ENCODE results near the gene OPN5.
A peak's percentile ranks its signal among the peaks of the same experiment; 100 is the strongest.

Gene OPN5

DNA sequence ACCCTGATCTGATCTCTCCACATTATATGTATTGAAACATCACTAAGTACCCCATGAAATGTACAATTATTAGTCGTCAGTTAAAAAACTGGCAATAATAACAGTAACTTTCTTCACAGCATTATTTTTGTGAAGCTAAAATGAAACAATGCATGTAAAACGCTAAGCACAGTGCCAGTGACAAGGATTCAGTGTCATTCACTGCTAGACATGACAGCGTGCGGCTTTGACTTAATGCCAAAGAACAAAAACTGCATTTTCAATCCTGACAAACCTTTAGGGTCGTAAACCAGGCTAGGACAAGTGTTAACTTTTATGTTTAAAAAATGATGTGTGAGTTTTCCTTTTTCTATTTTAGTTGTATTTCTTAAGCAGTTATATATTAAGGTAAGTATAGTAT, 8.8 kb upstream of the OPN5 start:
- H3K4me3 Mint-ChIP-seq: no peak overlapping the region
- no peaks in the 10 kb centered on the region for H3K9me3 Mint-ChIP-seq
- H3K27me3 Mint-ChIP-seq (ENCODE audit: low read depth): no peaks in the 10 kb centered on the region
- no peak for TF ChIP-seq CTCF (IDR thresholded peaks at IDR 0.05; ENCODE audit: unreplicated experiment in 3 of 3)
- no peaks in the 10 kb centered on the region for H3K4me1 Mint-ChIP-seq
- H3K36me3 Mint-ChIP-seq (ENCODE audit: low read depth): no peaks in the 10 kb centered on the region
- H3K27ac Mint-ChIP-seq: peak overlapping the region in 2 of 3 experiments; percentile 13 to 20

DNA sequence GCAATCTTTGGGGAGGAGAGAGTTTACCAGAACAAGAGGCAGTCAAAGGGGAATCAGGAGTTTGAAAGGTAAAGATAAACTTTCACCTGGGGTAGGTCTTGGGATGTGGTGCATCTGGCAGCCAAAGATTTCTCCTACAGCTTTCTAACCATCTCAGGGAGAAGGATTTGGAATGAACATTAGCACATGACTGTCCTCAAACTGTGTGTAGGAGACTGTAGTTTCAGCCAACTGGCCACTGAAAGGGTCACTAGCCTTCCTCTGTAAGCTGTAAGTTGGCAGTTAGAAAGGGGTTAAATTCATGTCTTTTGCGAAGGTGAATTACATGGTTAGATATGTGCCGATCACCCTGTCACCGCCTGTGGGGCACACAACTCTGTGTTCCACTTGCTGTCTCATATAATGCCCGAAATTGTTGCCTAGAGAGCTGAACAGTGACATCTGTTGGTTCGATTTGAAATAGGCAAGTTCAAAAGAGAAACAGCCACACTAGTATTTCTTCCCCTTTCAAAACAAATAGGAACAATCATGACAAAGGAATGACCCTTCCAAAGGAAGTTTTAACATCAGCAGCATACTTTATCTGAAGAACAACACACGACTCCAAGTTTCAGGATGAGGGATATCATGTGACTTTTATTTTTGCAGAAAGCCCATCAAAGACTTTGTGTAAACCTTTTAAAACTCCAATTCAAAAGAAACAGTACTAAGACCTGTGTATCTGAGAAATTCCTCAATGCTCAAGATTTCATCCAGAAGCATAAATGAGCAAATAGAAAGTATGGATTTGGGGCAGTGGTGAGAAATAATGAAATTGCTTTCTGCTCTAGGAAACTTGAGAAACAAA, 1.1 kb upstream of the OPN5 start:
- peaks cover 7% of the 10 kb centered on the region for H3K4me1 Mint-ChIP-seq
- H3K4me3 Mint-ChIP-seq: peak overlapping the region in 1 of 3 experiments; percentile 10
- TF ChIP-seq CTCF (IDR thresholded peaks at IDR 0.05; ENCODE audit: unreplicated experiment in 3 of 3): peak; percentile 60 to 76 (median 72)
- peaks cover 4% of the 10 kb centered on the region for H3K27me3 Mint-ChIP-seq (ENCODE audit: low read depth)
- H3K27ac Mint-ChIP-seq: peak overlapping the region; percentile 21 to 62 (median 47)
- no peaks in the 10 kb centered on the region for H3K9me3 Mint-ChIP-seq
- H3K36me3 Mint-ChIP-seq (ENCODE audit: low read depth): no peaks in the 10 kb centered on the region

DNA sequence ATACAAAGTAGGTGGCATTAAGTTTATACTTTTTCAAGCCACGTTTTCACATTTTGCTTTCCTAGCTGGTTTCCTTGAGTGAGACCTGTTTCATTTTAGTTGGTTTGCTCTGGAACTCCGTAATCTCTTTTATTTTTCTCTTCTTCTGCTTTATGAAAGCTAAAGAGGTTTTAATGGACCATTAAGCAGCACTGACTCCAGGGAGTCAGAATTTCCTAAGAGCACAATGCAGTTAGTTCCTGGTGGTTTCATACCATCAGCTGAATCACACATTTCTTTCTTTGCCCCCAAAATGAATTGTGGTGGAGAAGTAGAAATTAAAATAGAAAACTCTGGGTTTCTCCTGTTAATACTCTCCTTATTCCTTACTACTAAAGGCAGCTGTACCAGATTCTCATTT, 3.4 kb downstream of the OPN5 start:
- Mint-ChIP-seq H3K36me3 (ENCODE audit: low read depth) (no peaks in the 10 kb centered on the region), H3K9me3 (no peaks in the 10 kb centered on the region), H3K4me3 (no peak overlapping the region), H3K4me1 (peaks cover 10% of the 10 kb centered on the region), H3K27ac (peak overlapping the region; percentile 18 to 76 (median 51)), H3K27me3 (ENCODE audit: low read depth) (peaks cover 10% of the 10 kb centered on the region)
- no peak for TF ChIP-seq CTCF (IDR thresholded peaks at IDR 0.05; ENCODE audit: unreplicated experiment in 3 of 3)

GRCh38 chr6:47787620-47788497, 6.0 kb downstream of the OPN5 start:
- Mint-ChIP-seq H3K27ac (peak overlapping the region; percentile 15 to 84 (median 22)), H3K4me3 (peak overlapping the region in 2 of 3 experiments; percentile 13 to 44), H3K27me3 (ENCODE audit: low read depth) (peaks cover 10% of the 10 kb centered on the region), H3K9me3 (no peaks in the 10 kb centered on the region), H3K4me1 (peaks cover 3% of the 10 kb centered on the region), H3K36me3 (ENCODE audit: low read depth) (no peaks in the 10 kb centered on the region)
- TF ChIP-seq CTCF (IDR thresholded peaks at IDR 0.05; ENCODE audit: unreplicated experiment in 3 of 3): peak; percentile 96 to 98 (median 96)

- Mint-ChIP-seq H3K4me3 (no peak overlapping the region), H3K9me3 (no peaks in the 10 kb centered on the region), H3K27me3 (ENCODE audit: low read depth) (peaks cover 10% of the 10 kb centered on the region), H3K4me1 (peaks cover 3% of the 10 kb centered on the region), H3K27ac (peak overlapping the region; percentile 15 to 84 (median 22)), H3K36me3 (ENCODE audit: low read depth) (no peaks in the 10 kb centered on the region)
- no peak for TF ChIP-seq CTCF (IDR thresholded peaks at IDR 0.05; ENCODE audit: unreplicated experiment in 3 of 3)
Observed at GRCh38 chr6:47788498-47788884, 6.7 kb downstream of the OPN5 start.
